MG63 (cell line): ENCODE results near the gene KCNT2. TPM values are rescaled to one million over a fixed set of nuclear protein-coding genes. Genes with fewer than 3 reads are reported as not detected.
A peak's percentile ranks its signal among the peaks of the same experiment; 100 is the strongest.
"Not testable (repeated sequence)": the region's sequence is repeated elsewhere in the genome, so short reads cannot be mapped to it uniquely, and the experiment has no call there.

ENCODE experiments used
- DNase-seq: peaks from one replicate; pipeline ENCODE4 v3.0.0-alpha.2; 2020
- H3K27me3 ChIP-seq: fragments of 250-450 bp; sonication (Bioruptor Pico); 2 replicates; pipeline ENCODE4 v1.5.1; 2020; ENCODE audit warnings: mild to moderate bottlenecking, moderate library complexity
- H3K36me3 ChIP-seq: fragments of 250-450 bp; sonication (Bioruptor Pico); 2 replicates; pipeline ENCODE4 v1.5.1; 2020; ENCODE audit warnings: mild to moderate bottlenecking, moderate library complexity
- H3K4me3 ChIP-seq: fragments of 250-450 bp; sonication (Bioruptor Pico); 2 replicates; pipeline ENCODE4 v1.5.1; 2020; ENCODE audit warnings: mild to moderate bottlenecking, moderate library complexity
- H3K9me3 ChIP-seq: fragments of 250-450 bp; sonication (Bioruptor Pico); 2 replicates; pipeline ENCODE4 v1.5.1; 2020; ENCODE audit warnings: mild to moderate bottlenecking, moderate library complexity
- total RNA-seq: library from RNA; depleted of rRNA; stranded (reverse); fragments of >200 nt; shearing (Covaris generic); gene quantifications from 2 replicates; pipeline ENCODE4 v1.2.3, GENCODE V29; 2014; ENCODE audit warnings: low replicate concordance

The KCNT2 gene
- total RNA-seq, 1 experiment from 2014 or later: 0.07 TPM

DNA sequence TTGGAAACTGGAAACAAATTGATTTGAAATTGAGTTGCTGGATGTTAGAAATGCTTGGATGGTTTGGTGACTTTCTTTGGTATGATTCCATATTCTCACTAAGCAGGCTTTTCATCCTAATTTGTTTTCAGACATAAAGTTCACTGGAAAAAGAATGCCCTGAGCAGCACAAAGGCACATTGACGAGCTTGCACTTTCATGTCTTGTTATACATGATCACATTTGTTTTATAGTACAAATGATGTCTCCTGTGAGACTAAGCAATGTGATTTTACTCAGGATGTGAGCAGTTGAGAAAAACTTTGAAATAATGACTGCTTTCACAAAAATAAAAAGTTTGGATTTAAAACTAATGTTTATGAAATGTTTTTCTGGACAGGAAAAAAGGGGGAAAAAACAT, 63.6 kb downstream of the KCNT2 start:
- H3K9me3 ChIP-seq: no peaks in the 10 kb centered on the region
- H3K4me3 ChIP-seq: no peak overlapping the region
- DNase-seq: no peak
- no peaks in the 10 kb centered on the region for H3K36me3 ChIP-seq
- no peaks in the 10 kb centered on the region; the same call in 1 of the 2 replicates for H3K27me3 ChIP-seq

DNA sequence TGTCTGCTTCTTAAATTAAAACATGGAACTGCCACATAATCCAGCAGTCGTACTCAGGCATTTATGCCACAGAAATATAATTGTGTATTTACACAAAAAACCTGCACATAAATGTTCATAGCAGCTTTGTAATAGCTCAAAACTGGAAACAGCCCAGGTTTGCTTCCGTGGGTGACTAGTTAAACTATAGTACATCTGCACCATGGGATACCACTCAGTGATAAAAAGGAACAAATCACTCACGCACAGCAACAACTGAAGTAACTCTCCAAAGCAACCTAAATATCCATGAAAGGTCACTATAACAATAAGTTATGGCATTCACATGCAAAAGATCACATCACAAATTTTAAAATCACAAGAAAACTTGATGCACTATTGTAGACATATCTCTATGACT, 64.4 kb downstream of the KCNT2 start:
- Histone ChIP-seq H3K27me3 (no peaks in the 10 kb centered on the region; the same call in 1 of the 2 replicates), H3K9me3 (no peaks in the 10 kb centered on the region), H3K36me3 (no peaks in the 10 kb centered on the region), H3K4me3 (no peak overlapping the region)
- DNase-seq: no peak

DNA sequence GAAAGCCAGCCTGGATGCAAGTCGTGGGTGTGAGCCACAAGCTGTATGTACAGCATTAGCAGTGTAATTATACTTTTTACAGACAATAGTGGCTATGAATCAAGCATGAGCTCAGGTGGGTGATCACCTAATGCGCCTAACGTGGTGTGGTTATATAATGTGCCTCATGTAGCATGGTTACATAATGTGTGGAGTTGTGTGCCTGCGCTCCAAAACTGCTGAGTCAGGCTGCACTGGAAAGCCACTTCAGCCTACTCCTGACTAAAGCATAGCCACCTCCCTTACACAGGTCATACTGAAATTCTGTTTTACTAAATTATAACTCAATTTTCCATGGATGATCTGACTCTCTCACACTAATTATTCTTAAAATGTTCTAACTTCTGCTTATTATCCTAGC, 69.8 kb downstream of the KCNT2 start:
- no peaks in the 10 kb centered on the region; the same call in 1 of the 2 replicates for H3K27me3 ChIP-seq
- no peaks in the 10 kb centered on the region; the same call in 1 of the 2 replicates for H3K9me3 ChIP-seq
- H3K36me3 ChIP-seq: no peaks in the 10 kb centered on the region
- no peak overlapping the region for H3K4me3 ChIP-seq
- DNase-seq: no peak

DNA sequence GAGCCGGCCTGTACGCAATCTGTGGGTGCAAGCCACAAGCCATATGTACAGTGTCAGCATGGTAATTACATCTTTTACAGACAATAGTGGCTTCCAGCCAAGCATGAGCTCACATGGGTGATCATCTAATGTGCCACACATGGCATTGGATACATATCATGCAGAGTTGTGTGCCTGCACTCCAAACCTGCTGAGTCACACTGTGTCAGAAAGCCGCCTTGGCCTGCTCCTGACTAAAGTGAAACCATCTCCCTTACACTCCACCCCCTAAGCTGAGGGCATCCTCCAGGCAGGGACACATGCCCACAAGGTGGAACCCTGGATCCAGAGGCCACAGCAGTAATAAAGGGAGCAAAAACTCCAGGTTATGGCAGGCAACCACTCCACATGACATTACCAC, 72.5 kb downstream of the KCNT2 start:
- DNase-seq: peak; percentile 73
- Histone ChIP-seq H3K36me3 (no peaks in the 10 kb centered on the region), H3K27me3 (no peaks in the 10 kb centered on the region), H3K9me3 (no peaks in the 10 kb centered on the region; the same call in 1 of the 2 replicates), H3K4me3 (no peak overlapping the region)

DNA sequence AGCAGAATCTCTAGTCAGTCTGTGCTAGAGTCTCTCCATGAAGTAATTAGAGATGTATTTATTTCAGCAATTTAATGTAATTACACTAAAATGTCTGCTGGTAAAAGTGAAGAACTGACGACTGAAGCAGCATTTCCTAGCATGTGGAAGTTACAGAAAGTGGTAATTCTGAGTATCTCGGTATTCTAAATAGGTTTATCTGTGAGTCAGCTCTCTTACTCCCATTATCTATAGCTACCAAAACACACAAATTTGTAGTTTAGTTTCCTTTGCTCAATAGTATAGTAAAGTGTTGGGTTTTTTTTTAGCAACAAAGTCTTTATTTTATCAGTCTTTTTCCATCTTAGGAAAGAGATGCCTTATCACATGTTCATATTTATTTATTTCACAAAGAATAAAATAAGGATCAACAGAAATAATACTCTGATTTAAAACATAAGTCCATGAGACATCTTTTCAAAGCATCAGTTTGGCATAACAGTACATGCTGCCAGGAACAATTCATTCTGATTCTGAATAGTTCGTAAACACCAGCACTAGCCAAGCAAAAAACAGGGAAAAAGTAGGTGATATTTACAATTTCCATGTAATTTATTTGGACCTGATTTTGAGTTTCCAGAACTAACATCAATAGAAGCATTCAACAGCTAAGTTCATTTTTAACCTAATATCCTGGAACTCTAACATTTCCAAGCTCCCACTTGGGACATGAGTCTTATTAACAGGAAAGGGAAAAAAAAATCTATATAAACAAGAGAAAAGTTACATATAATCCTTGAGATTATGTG, 76.3 kb downstream of the KCNT2 start:
- no peak overlapping the region for H3K4me3 ChIP-seq
- no peaks in the 10 kb centered on the region for H3K36me3 ChIP-seq
- no peak for DNase-seq
- H3K9me3 ChIP-seq: no peaks in the 10 kb centered on the region; the same call in 1 of the 2 replicates
- H3K27me3 ChIP-seq: no peaks in the 10 kb centered on the region

DNA sequence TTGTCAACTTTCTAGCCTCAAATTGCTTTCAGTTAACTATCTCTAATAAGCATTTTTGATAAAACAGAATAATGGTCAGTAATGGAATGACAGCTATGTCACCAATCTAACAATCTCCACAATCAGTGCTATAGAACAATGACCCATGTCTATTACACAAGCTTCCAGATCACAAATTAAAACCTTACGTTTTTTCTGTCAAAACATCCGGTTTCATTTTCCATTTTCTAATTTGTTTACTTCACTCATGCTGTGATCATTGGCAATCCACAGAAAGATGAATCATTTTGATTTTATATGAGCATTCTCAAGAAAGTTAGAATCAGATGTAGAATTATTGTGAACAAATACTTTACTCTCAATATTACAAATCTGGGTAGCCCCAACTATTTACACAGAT, 80.3 kb downstream of the KCNT2 start:
- Histone ChIP-seq H3K36me3 (no peaks in the 10 kb centered on the region), H3K9me3 (no peaks in the 10 kb centered on the region), H3K4me3 (no peak overlapping the region), H3K27me3 (no peaks in the 10 kb centered on the region)
- DNase-seq: no peak

DNA sequence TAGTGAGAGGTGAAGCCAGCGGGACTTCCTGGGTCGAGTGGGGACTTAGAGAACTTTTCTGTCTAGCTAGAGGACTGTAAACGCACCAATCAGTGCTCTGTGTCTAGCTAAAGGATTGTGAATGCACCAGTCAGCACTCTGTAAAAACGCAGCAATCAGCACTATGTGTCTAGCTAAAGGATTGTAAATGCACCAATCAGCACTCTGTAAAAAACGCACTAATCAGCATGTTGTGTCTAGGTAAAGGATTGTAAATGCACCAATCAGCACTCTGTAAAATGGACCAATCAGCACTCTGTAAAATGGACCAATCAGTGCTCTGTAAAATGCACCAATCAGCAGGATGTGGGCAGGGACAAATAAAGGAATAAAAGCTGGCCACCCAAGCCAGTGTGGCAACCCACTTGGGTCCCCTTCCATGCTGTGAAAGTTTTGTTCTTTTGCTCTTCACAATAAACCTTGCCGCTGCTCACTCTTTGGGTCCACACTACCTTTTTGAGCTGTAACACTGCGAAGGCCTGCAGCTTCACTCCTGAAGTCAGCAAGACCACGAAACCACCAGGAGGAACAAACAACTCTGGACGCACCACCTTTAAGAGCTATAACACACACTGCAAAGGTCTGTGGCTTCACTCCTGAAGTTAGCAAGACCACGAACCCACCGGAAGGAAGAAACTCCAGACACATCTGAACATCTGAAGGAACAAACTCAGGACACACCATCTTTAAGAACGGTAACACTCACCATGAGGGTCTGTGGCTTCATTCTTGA, 85.5 kb downstream of the KCNT2 start:
- DNase-seq, H3K27me3 ChIP-seq, H3K36me3 ChIP-seq, H3K4me3 ChIP-seq, H3K9me3 ChIP-seq: not testable (repeated sequence)

DNA sequence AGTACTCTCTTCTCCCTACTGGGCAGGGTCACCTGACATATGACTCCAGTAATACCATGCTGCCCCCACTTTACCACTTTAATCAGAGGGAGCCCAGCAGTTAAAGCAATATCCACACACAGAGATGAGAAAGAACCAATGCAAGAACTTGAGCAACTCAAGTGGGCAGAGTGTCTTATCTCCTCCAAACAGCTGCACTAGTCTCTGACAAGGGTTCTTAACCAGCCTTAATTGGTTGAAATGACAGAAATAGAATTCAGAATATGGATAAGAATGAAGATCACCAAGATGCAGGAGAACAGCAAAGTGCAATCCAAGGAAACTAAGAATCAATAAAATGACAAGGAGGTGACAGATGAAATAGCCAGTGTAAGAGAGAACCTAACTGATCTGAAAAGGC, 91.0 kb downstream of the KCNT2 start:
- no peaks in the 10 kb centered on the region for H3K36me3 ChIP-seq
- DNase-seq: no peak
- no peaks in the 10 kb centered on the region for H3K27me3 ChIP-seq
- no peak overlapping the region for H3K4me3 ChIP-seq
- H3K9me3 ChIP-seq: peaks cover 2% of the 10 kb centered on the region; the same call in 1 of the 2 replicates

DNA sequence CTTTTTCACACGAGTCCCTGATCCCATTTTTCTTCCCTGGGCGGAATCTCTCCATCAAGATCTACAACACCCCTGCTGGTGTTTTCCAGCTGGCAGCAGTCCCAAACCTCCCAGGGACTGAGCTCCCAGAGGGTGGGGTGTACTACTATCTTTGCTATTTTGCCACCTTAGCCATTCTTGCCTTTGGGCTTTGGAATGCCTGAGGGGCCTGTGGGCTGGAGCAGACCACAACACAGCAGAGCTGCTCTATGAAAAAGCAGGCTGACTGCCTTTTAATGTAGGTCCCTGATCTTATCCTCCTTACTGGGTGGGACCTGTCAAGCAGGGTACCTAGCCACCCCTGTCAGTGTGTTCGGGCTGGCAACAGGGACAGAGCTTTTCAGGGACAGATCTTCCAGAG, 91.9 kb downstream of the KCNT2 start:
- no peaks in the 10 kb centered on the region for H3K36me3 ChIP-seq
- H3K4me3 ChIP-seq: no peak overlapping the region
- no peaks in the 10 kb centered on the region for H3K27me3 ChIP-seq
- no peak for DNase-seq
- H3K9me3 ChIP-seq: peaks cover 2% of the 10 kb centered on the region; the same call in 1 of the 2 replicates

DNA sequence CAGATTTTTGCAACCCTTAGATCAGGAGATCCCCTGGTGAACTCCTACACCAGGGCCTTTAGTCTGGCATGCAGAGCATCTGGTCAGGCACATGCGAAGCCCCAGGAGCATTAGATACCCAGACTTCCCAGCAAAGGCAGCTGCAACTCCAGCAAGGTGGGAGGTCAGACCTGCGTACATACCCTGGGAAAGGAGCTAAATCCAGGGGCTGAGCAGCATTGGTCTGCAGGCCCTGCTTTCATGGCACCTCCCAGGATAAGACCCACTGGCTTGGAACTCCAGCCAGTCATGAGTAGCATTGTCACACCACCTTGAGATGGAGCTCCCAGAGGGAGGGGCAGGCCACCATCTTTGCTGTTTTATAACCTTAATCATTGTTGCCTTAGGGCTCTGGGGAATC, 92.3 kb downstream of the KCNT2 start:
- no peak for DNase-seq
- H3K9me3 ChIP-seq: peaks cover 2% of the 10 kb centered on the region; the same call in 1 of the 2 replicates
- no peak overlapping the region for H3K4me3 ChIP-seq
- H3K36me3 ChIP-seq: no peaks in the 10 kb centered on the region
- no peaks in the 10 kb centered on the region for H3K27me3 ChIP-seq

DNA sequence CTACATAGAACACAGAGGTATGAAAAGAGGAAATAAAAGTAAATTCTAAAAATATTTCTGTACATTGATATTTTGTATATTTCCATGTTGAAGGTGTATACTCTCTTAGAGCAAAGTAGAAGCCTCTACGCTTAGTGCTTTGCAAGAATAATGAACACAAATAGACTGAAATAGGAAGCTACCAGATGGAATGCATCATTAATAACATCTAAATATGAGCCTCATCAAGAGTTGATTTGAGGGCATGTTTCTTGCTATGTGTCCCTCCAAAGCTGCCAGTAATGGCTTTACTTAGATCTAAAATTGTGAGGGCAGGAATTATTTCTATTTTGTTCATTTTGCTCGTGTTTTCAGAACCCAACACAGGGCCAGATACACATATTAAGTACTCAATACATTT, 94.4 kb downstream of the KCNT2 start:
- H3K4me3 ChIP-seq: no peak overlapping the region
- no peaks in the 10 kb centered on the region for H3K27me3 ChIP-seq
- H3K9me3 ChIP-seq: no peaks in the 10 kb centered on the region; the same call in 1 of the 2 replicates
- no peak for DNase-seq
- no peaks in the 10 kb centered on the region for H3K36me3 ChIP-seq

DNA sequence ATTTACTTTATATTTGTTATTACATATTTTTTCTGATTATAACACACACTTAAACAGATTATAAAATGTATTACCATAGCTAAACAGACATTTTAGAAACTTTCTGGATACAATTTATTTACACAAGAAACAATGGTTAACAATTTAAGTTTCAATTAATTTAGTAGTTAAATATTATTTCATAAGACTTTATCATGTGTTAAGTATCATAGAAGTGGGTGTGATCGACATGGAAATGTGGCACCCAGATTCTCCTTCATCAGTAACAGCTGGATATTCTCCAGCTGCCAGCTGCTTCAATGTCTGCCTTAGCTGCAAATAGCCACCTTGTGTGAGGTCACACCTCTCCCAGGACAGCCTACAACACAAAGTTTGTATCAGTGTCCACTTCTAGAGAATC, 97.8 kb downstream of the KCNT2 start:
- Histone ChIP-seq H3K4me3 (no peak overlapping the region), H3K36me3 (no peaks in the 10 kb centered on the region), H3K27me3 (no peaks in the 10 kb centered on the region; the same call in 1 of the 2 replicates), H3K9me3 (no peaks in the 10 kb centered on the region)
- no peak for DNase-seq

DNA sequence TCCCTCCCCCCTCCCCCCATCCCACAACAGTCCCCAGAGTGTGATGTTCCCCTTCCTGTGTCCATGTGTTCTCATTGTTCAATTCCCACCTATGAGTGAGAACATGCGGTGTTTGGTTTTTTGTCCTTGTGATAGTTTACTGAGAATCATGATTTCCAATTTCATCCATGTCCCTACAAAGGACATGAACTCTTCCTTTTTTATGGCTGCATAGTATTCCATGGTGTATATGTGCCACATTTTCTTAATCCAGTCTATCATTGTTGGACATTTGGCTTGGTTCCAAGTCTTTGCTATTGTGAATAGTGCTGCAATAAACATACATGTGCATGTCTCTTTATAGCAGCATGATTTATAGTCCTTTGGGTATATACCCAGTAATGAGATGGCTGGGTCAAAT, 104.0 kb downstream of the KCNT2 start:
- not testable (repeated sequence) for DNase-seq, H3K9me3 ChIP-seq, H3K36me3 ChIP-seq, H3K27me3 ChIP-seq, H3K4me3 ChIP-seq

DNA sequence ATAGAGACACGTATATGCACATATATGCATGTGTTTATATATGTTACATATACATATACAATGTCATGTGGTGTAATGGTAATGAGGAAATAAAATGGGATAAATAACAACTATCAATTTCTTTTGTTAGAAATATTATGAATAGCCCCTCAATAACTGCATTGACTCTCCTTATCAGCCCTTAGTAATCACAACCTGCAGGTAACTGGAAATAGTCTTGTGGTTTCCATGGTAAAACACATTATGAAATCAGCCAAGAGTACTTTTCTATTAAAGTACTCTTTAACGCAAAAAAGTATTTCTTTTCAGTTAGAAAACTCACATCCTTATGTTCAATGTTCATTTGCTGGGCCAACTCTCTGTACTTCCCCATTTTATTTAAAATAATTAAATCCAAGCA, 105.8 kb downstream of the KCNT2 start:
- H3K4me3 ChIP-seq: no peak overlapping the region
- H3K9me3 ChIP-seq: no peaks in the 10 kb centered on the region
- H3K27me3 ChIP-seq: no peaks in the 10 kb centered on the region
- DNase-seq: no peak
- H3K36me3 ChIP-seq: no peaks in the 10 kb centered on the region

DNA sequence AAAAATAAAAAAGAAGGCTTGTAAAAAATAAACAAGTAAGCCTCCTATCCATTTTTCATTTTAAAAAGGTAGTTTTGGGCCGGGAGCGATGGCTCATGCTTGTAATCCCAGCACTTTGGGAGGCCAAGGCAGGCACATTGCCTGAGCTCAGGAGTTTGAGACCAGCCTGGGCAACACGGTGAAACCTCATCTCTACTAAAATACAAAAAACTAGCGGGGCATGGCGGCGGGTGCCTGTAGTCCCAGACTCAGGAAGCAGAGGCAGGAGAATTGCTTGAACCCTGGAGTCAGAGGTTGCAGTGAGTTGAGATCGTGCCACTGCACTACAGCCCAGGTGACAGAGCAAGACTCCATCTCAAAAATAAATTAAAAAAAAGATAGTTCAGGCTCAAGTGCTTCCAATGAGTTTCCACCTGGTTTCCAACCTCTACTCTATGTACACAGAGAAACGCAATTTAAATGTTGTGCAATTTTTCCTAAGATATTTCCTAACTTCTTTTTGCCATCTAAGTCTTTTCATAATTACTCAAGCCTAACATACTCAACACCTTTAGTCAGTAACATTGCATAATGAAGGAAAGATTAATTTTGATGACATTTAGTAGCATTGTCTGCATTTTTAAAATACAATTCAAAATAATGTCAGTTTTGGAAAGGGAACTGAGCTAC, 106.3 kb downstream of the KCNT2 start:
- no peaks in the 10 kb centered on the region for H3K27me3 ChIP-seq
- H3K4me3 ChIP-seq: no peak overlapping the region
- H3K9me3 ChIP-seq: no peaks in the 10 kb centered on the region
- DNase-seq: no peak
- H3K36me3 ChIP-seq: no peaks in the 10 kb centered on the region

DNA sequence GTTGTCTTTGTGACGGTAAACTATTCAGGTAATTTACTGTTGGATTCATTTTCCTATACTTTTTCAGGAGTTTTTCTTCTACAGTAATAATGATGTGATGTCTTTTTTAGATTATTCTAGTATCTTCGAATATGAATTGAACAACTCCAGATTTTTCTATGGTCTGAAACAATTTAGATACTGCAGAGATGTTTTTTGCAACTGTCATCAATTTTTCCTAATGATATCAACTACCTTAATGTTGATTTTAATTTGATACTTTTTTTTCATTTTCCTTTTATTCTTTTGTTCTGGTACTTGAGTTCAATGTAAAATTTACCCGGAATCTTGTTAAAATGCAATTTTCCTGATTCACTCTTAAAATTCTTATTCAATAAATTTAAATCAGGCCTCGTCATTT, 110.4 kb downstream of the KCNT2 start:
- no peak for DNase-seq
- Histone ChIP-seq H3K4me3 (no peak overlapping the region), H3K36me3 (no peaks in the 10 kb centered on the region), H3K27me3 (no peaks in the 10 kb centered on the region), H3K9me3 (no peaks in the 10 kb centered on the region)

DNA sequence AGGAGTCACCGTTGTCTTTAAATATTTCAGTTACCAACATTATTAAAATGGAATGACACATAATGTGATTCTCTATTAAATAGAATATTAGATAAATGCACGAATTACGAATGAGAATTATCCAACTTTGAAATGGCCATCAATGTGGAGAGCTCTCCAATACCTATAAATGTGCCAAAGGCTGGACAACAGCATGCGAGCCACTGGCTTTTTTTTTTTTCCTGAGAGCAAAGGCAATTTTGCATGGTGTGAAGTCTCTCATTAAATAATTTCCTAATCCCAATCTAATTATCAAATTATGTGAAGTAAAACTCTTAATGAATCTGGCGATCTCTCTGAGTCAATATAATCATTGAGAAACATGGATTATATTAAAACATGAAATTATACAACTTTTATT, 113.5 kb downstream of the KCNT2 start:
- Histone ChIP-seq H3K9me3 (no peaks in the 10 kb centered on the region), H3K36me3 (no peaks in the 10 kb centered on the region), H3K4me3 (no peak overlapping the region), H3K27me3 (no peaks in the 10 kb centered on the region)
- DNase-seq: no peak
